HL-60 (cell line): ENCODE data around the gene NAP1L4.

Source experiments
- DNase-seq, 2 experiments: peaks; one replicate each; pipeline ENCODE4 v3.0.0-alpha.2; 2010 to 2020; ENCODE audit warnings: low read depth in 1 of 2, low spot score in 1 of 2
- H3K27ac ChIP-seq: fragments of 250-450 bp; sonication (Bioruptor Pico); replicated peaks from 2 replicates; pipeline ENCODE4 v1.5.1; 2020; ENCODE audit warnings: mild to moderate bottlenecking, moderate library complexity
- H3K27me3 ChIP-seq: fragments of 250-450 bp; sonication (Bioruptor Pico); 2 replicates; pipeline ENCODE4 v1.5.1; 2021; ENCODE audit warnings: mild to moderate bottlenecking, moderate library complexity; ENCODE audit not compliant: insufficient read depth, poor library complexity, severe bottlenecking
- H3K4me3 ChIP-seq: replicated peaks from 2 replicates; pipeline ENCODE4 v1.5.1; 2011; ENCODE audit warnings: mild to moderate bottlenecking, control low read depth, low read length; ENCODE audit not compliant: insufficient read depth
- CTCF ChIP-seq: IDR thresholded peaks from one replicate; pipeline ENCODE4 v1.5.1; 2011; ENCODE audit warnings: low read length, control low read depth, inconsistent platforms; ENCODE audit not compliant: insufficient read depth
- GABPA ChIP-seq: IDR thresholded peaks from 2 replicates; pipeline ENCODE4 v1.6.1; 2012; ENCODE audit warnings: low read depth
- POLR2AphosphoS5 ChIP-seq: IDR thresholded peaks from 2 replicates; pipeline ENCODE4 v1.6.1; 2012; ENCODE audit warnings: low read depth
- REST ChIP-seq: IDR thresholded peaks from 2 replicates; pipeline ENCODE4 v1.6.1; 2012; ENCODE audit warnings: low read depth; ENCODE audit not compliant: insufficient replicate concordance
- SPI1 ChIP-seq: IDR thresholded peaks from 2 replicates; pipeline ENCODE4 v1.6.1; 2012; ENCODE audit warnings: low read depth, mild to moderate bottlenecking, borderline replicate concordance

The NAP1L4 gene

GRCh38 chr11:3004481-3004880, 12.4 kb upstream of the NAP1L4 start:
- TF ChIP-seq CTCF, result no peak
- no peak for TF ChIP-seq POLR2AphosphoS5
- TF ChIP-seq REST, result no peak
- TF ChIP-seq GABPA, result no peak
- TF ChIP-seq SPI1, result no peak
- H3K27me3 ChIP-seq, result no peaks in the 10 kb centered on the region

GRCh38 chr11:3003396-3004231, 11.5 kb upstream of the NAP1L4 start:
- Histone ChIP-seq H3K4me3 (no peak overlapping the region), H3K27ac (no peak overlapping the region), H3K27me3 (no peaks in the 10 kb centered on the region)
- no peak for DNase-seq
- TF ChIP-seq GABPA, result no peak
- TF ChIP-seq SPI1, result no peak
- no peak for TF ChIP-seq CTCF
- no peak for TF ChIP-seq REST
- TF ChIP-seq POLR2AphosphoS5, result no peak

More at GRCh38 chr11:3004481-3004880, 12.4 kb upstream of the NAP1L4 start:
- Histone ChIP-seq H3K27ac (no peak overlapping the region), H3K4me3 (no peak overlapping the region)
- DNase-seq, result no peak

GRCh38 chr11:3002871-3003270, 10.7 kb upstream of the NAP1L4 start:
- TF ChIP-seq REST (no peak), SPI1 (no peak), POLR2AphosphoS5 (no peak), CTCF (no peak), GABPA (no peak)
- Histone ChIP-seq H3K27ac (no peak overlapping the region), H3K27me3 (no peaks in the 10 kb centered on the region), H3K4me3 (no peak overlapping the region)
- DNase-seq, result no peak
